ENCODE measurements around the gene AGPAT4.

The AGPAT4 gene

DNA sequence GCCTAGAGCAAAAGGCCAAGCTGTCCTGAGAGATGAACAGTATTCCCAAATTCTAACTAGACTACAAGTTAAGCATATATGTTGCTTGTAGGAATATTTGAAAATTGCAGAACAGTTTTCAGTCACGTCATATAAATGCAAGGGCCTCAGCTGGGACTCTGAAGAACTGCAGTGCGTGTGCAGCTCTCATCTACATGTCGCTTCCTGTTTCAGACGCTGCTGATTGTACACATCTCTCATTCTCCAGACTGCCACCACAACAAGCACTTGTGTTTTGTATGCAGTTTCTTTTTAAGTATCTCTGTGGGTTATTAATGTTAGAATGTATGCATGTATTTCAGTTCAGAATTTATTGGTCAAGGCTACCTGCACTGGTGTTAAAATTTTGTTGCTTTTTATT is 162.6 kb downstream of the AGPAT4 start:
- no peak for DNase-seq (ENCODE audit: low read depth, low spot score)

DNA sequence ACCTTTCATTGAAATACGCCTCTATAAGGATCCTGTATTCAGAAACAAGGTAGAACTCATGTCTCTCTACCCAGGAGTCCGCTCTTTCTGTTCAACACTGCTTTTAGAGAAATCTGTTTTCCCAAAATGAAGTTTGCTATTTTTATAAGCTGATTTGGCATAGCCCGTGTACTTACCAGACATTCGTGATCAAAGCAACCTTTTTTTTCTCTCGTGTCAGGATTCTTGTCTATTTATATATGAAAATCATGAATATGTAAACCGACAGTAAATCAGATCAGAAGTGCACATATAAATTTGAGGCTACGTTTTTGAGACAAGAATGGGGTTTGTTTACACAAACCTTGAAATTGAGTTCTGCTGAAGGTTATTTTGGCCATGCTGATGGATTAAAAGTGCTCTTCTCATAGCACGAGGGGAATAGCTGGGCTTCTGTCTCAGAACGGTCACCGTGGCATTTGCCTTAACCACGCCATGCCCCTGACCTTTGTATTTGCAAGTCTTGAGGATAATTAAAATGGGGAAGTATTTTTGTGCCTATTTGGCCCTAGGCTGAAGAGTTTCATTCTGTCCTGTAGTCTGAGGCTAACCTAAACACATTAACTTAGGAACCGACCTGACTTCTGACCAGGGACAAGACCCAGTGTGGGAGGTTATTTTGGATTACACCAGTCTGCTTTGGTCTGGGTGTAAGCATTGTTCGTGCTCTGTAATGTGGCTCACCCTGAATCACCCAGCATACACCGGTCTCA is 163.7 kb downstream of the AGPAT4 start:
- no peak for DNase-seq (ENCODE audit: low read depth, low spot score)

- no peak for DNase-seq (ENCODE audit: low read depth, low spot score)
Observed at GRCh38 chr6:161109366-161109765, 164.5 kb downstream of the AGPAT4 start.

- no peak for DNase-seq (ENCODE audit: low read depth, low spot score)
Observed at GRCh38 chr6:161108916-161109315, 164.9 kb downstream of the AGPAT4 start.

DNA sequence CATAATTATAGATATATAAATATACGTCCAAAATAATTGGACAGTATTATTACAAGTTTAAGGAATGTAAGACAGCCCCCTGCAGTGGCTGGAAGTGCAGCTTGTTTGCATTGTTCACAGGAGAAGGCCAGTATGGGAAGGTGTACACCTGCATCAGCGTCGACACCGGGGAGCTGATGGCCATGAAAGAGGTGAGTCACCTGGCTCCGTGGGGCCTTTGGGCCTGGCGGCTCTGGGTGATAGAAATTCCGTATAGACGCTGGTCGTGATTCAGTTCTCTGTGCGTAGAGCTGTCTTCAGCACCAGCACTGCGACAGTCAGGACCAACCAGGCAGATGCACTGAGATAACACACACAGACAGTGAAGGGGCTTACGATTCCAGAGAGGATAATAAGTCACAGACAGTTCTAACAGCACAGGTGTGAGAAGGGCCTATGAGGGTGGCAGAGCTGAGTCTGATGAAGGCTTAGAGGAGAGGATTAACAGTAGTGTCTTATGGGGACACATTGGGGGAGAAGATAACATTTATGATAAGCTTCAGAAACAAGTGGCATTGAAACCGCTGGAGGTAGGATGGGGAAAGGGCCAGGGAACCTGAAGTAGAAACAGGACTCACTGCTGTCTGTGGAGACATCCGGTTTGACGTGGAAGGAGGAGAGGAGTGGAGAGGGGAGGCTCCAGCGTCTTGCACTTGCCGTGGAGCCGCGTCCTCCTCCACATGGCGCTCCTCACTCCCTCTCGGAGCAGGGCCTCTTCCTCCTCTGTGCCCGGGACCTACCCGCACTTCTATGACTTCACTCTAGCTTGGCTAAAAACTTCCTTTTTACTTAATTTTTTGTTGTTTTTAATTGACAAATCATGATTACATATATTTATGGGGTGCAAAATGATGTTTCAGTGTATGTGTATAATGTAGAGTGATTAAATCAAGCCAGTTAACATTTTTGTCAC is 165.8 kb downstream of the AGPAT4 start:
- no peak for DNase-seq (ENCODE audit: low read depth, low spot score)

DNA sequence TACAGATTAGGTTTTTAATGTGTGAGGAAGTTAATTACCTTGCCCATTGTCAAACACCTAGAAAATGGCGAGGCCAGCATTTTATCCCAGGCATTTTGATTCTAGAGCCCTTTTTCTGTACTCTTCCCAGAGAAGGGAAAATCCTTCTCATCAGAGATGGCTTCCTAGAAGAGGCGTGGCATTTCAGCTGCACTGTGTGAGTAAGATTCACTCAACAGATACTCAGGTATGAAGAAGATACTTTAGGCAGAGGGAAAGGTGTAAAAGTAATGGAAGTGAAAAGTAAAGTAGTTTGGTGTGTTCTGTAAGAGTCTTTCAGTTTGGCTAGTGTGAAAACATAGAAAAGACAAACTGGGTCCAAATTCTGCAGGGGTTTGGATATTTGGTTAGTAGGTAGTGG is 168.5 kb downstream of the AGPAT4 start:
- no peak for DNase-seq (ENCODE audit: low read depth, low spot score)

DNA sequence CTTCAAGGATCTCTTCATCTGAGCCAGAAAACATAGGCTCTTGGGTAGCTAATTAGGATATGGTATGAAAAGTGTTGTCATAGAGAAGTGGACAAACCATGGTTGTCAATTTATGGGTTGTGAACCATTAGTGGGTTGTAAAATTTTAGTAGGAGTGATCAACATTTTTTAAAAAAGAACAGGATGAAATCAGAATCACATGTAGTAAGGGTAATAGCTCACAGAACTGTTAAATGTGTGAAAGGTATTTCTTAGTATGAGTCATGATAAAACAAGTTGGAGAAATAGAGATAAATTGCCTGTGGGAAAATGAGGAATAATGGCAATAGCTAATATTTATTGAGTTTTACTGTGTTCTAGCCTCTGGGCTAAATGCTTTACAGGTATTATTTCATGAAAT is 168.9 kb downstream of the AGPAT4 start:
- DNase-seq (ENCODE audit: low read depth, low spot score), result no peak

GRCh38 chr6:161103475-161103874 is 170.4 kb downstream of the AGPAT4 start:
- no peak for DNase-seq (ENCODE audit: low read depth, low spot score)

DNA sequence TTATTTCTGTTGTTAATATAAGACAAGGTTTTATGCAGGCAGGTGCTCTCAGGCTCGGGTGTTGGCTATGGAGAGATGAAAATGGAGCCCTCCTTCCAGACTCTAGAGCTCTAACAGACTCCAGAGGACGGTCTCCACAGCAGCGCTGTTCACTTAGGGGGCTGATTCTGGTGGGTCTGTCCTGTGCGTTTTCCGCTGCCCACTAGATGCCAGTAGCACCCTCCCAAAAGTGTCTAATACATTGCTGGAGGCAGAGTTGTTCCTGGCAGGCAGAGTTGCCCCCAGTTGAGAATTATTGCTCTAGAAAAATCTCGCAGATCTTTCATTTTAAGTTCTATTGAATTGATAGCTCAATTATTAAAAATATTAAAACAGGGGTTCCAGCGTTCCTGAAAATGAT is 172.3 kb downstream of the AGPAT4 start:
- DNase-seq (ENCODE audit: low read depth, low spot score), result no peak

- no peak for DNase-seq (ENCODE audit: low read depth, low spot score)
Observed at GRCh38 chr6:161100072-161100471, 173.8 kb downstream of the AGPAT4 start.

DNA sequence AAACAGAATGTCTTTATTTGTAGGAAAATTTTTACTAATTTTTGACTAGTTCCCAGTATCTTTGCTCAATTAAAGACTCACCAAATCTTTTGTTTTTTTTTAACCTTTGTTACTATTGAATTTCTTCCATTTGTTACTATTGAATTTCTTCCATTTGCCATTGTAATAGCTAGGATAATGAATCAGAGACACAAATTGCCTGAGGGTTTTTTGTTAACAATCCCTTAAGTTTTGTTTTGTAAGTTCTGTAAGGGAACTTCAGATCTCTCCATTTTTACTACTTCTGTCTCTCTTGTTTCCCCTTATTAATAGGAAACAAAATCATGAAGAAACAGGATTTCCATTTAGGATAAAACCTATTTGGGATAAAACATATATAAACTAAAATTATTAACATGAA is 177.9 kb downstream of the AGPAT4 start:
- DNase-seq (ENCODE audit: low read depth, low spot score), result no peak

- no peak for DNase-seq (ENCODE audit: low read depth, low spot score)
Observed at GRCh38 chr6:161094955-161095354, 178.9 kb downstream of the AGPAT4 start.

GRCh38 chr6:161091972-161092701 is 181.7 kb downstream of the AGPAT4 start:
- no peak for DNase-seq (ENCODE audit: low read depth, low spot score)

DNA sequence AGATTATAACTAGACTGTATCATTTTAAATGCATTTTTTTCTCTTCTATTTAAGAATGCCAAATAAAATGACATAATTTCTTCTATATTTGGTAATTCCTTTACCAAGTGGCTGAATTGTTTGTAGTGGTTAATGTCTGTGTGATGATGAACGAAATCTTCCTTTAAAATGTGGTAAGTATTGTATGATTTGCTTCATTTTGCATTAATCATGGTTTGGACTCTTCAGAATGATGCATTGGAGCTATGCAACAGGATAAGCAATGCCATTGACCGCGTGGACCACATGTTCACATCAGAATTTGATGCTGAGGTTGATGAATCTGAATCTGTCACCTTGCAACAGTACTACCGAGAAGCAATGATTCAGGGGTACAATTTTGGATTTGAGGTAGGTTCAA is 182.7 kb downstream of the AGPAT4 start:
- no peak for DNase-seq (ENCODE audit: low read depth, low spot score)

GRCh38 chr6:161088676-161089328 is 185.1 kb downstream of the AGPAT4 start:
- no peak for DNase-seq (ENCODE audit: low read depth, low spot score)

DNA sequence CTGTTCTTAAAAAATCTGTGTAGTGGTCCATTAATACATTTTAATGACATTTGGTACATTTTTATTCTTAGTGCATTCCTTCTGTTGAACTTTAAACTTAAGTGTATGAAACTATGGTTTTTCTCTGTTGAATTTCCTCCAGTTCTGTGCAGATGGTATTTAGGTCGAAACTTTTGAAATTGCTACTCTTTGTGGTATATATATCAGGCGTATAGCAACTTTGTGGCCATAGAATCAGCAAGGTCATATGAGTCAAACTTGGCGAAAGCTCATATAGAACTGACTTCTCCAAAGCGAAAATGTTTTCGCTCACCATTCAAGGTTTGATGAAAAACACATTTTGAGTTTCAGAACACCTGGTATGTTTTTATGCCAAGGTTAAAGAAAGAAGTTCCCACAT is 188.6 kb downstream of the AGPAT4 start:
- no peak for DNase-seq (ENCODE audit: low read depth, low spot score)

- DNase-seq (ENCODE audit: low read depth, low spot score), result no peak
Observed at GRCh38 chr6:161082215-161082614, 191.6 kb downstream of the AGPAT4 start.

DNA sequence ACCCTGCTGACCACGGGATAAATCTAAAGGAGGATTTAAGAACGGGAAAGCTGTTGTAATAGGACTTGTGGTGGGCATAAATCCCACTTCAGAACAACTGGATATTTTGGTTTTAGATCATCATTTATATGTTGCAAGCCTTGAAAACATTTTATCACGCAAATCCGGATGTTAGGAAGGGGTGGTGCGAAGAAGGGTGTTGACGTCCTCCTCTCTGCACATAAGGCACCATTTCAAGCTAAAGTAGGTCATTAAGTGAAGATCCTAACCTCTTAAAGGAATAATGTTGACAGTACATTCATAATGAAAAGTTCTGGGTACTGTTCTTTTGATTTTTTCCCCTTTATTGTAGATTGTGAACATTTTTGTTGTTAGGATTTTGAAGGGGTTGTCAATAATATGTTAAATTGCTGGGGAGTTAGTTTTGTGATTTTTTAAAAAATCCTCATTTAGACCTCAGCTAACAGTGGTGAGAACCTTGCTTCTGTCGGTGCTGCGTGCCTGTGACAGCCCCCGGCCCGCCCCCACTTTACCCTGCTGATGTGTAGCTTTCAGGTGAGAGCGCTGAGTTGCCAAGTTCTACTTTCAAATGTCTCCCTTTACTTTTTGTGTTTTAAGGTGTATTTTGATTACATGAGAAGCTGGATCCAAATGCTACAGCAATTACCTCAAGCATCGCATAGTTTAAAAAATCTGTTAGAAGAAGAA is 193.4 kb downstream of the AGPAT4 start:
- DNase-seq (ENCODE audit: low read depth, low spot score), result no peak

Data from iPS DF 19.7 (cell line).